ENCODE measurements around the gene KIF9. TPM values are rescaled to one million over a fixed set of nuclear protein-coding genes. Genes with fewer than 3 reads are reported as not detected.
"Not testable (repeated sequence)": the region's sequence is repeated elsewhere in the genome, so short reads cannot be mapped to it uniquely, and the experiment has no call there.

The KIF9 gene
- total and polyA plus RNA-seq, 5 donors = 6.8 to 13.2 (median 9.0) TPM

GRCh38 chr3:47291754-47292420 is 9.3 kb upstream of the KIF9 start:
- H3K4me1 ChIP-seq (ENCODE audit: control insufficient read depth, insufficient read depth, low read length); intact Hi-C loops (cut with DNase I); H3K27me3 ChIP-seq (ENCODE audit: control insufficient read depth, insufficient read depth); H3K4me3 ChIP-seq (ENCODE audit: low read length); ATAC-seq; H3K27ac ChIP-seq (ENCODE audit: low read length); DNase-seq; H3K9me3 ChIP-seq (ENCODE audit: control insufficient read depth, low read length): not testable (repeated sequence)
- 96% methylated on average over 9 of the region's 9 CpGs for WGBS

GRCh38 chr3:47291158-47291753 is 8.7 kb upstream of the KIF9 start:
- Histone ChIP-seq H3K9me3 (ENCODE audit: control insufficient read depth, low read length) (no peaks in the 10 kb centered on the region), H3K27ac (ENCODE audit: low read length) (no peak overlapping the region), H3K27me3 (ENCODE audit: control insufficient read depth, insufficient read depth) (no peaks in the 10 kb centered on the region), H3K4me3 (ENCODE audit: low read length) (no peak overlapping the region), H3K4me1 (ENCODE audit: control insufficient read depth, insufficient read depth, low read length) (no peaks in the 10 kb centered on the region)
- intact Hi-C loops (cut with DNase I) = no loop called here
- WGBS = 80% methylated on average over 4 of the region's 4 CpGs
- no peak for ATAC-seq
- no peak for DNase-seq

- H3K27ac ChIP-seq (ENCODE audit: low read length) = no peak overlapping the region
- no peaks in the 10 kb centered on the region for H3K27me3 ChIP-seq (ENCODE audit: control insufficient read depth, insufficient read depth)
- intact Hi-C loops (cut with DNase I) = loop anchor here in 1 of 4 donors (5.0 kb wide), 1 partner anchor 33 kb away; no protein-coding TSS in a partner anchor
- ATAC-seq (no peak), DNase-seq (no peak)
- WGBS = 73% methylated on average over 6 of the region's 6 CpGs
- H3K4me3 ChIP-seq (ENCODE audit: low read length) = no peak overlapping the region
- no peaks in the 10 kb centered on the region for H3K9me3 ChIP-seq (ENCODE audit: control insufficient read depth, low read length)
- H3K4me1 ChIP-seq (ENCODE audit: control insufficient read depth, insufficient read depth, low read length) = no peaks in the 10 kb centered on the region
Measured at GRCh38 chr3:47288966-47289910, 6.6 kb upstream of the KIF9 start.

GRCh38 chr3:47283591-47284364 is 1.2 kb upstream of the KIF9 start:
- intact Hi-C loops (cut with DNase I) = no loop called here
- no peaks in the 10 kb centered on the region for H3K27me3 ChIP-seq (ENCODE audit: control insufficient read depth, insufficient read depth)

GRCh38 chr3:47283193-47283537 is 566 bp upstream of the KIF9 start:
- Histone ChIP-seq H3K4me3 (ENCODE audit: low read length) (peak overlapping the region; percentile 79), H3K27me3 (ENCODE audit: control insufficient read depth, insufficient read depth) (no peaks in the 10 kb centered on the region), H3K4me1 (ENCODE audit: control insufficient read depth, insufficient read depth, low read length) (no peaks in the 10 kb centered on the region), H3K9me3 (ENCODE audit: control insufficient read depth, low read length) (no peaks in the 10 kb centered on the region), H3K27ac (ENCODE audit: low read length) (peak overlapping the region; percentile 90)
- DNase-seq (peak in 1 of 3 donors; percentile 49), ATAC-seq (peak in 1 of 2 donors; percentile 2)
- intact Hi-C loops (cut with DNase I) = no loop called here
- WGBS = 0% methylated on average over 10 of the region's 10 CpGs

More at GRCh38 chr3:47283591-47284364, 1.2 kb upstream of the KIF9 start:
- DNase-seq (peak in 1 of 3 donors; percentile 64), ATAC-seq (no peak)
- peak overlapping the region; percentile 9 for H3K27ac ChIP-seq (ENCODE audit: low read length)
- H3K4me1 ChIP-seq (ENCODE audit: control insufficient read depth, insufficient read depth, low read length) = no peaks in the 10 kb centered on the region
- no peaks in the 10 kb centered on the region for H3K9me3 ChIP-seq (ENCODE audit: control insufficient read depth, low read length)
- peak overlapping the region; percentile 79 for H3K4me3 ChIP-seq (ENCODE audit: low read length)
- WGBS = 33% methylated on average over 12 of the region's 12 CpGs

GRCh38 chr3:47280519-47280918 is 2.1 kb downstream of the KIF9 start:
- no peaks in the 10 kb centered on the region for H3K27me3 ChIP-seq (ENCODE audit: control insufficient read depth, insufficient read depth)
- WGBS = 92% methylated on average over 5 of the region's 5 CpGs
- no peak overlapping the region for H3K27ac ChIP-seq (ENCODE audit: low read length)
- H3K4me3 ChIP-seq (ENCODE audit: low read length) = no peak overlapping the region
- no peaks in the 10 kb centered on the region for H3K9me3 ChIP-seq (ENCODE audit: control insufficient read depth, low read length)
- no peak for ATAC-seq
- H3K4me1 ChIP-seq (ENCODE audit: control insufficient read depth, insufficient read depth, low read length) = no peaks in the 10 kb centered on the region
- DNase-seq = no peak
- intact Hi-C loops (cut with DNase I) = no loop called here

GRCh38 chr3:47276558-47276957 is 6.0 kb downstream of the KIF9 start:
- Histone ChIP-seq H3K4me3 (ENCODE audit: low read length) (no peak overlapping the region), H3K27ac (ENCODE audit: low read length) (no peak overlapping the region), H3K4me1 (ENCODE audit: control insufficient read depth, insufficient read depth, low read length) (no peaks in the 10 kb centered on the region), H3K9me3 (ENCODE audit: control insufficient read depth, low read length) (no peaks in the 10 kb centered on the region), H3K27me3 (ENCODE audit: control insufficient read depth, insufficient read depth) (no peaks in the 10 kb centered on the region)
- intact Hi-C loops (cut with DNase I) = no loop called here
- ATAC-seq = no peak
- no peak for DNase-seq
- WGBS = 65% methylated on average over 4 of the region's 4 CpGs

- DNase-seq (no peak), ATAC-seq (no peak)
Measured at GRCh38 chr3:47274652-47275051, 7.9 kb downstream of the KIF9 start.

GRCh38 chr3:47273564-47273963 is 9.0 kb downstream of the KIF9 start:
- 89% methylated on average over 5 of the region's 5 CpGs for WGBS
- Histone ChIP-seq H3K27ac (ENCODE audit: low read length) (no peak overlapping the region), H3K27me3 (ENCODE audit: control insufficient read depth, insufficient read depth) (no peaks in the 10 kb centered on the region), H3K9me3 (ENCODE audit: control insufficient read depth, low read length) (no peaks in the 10 kb centered on the region), H3K4me1 (ENCODE audit: control insufficient read depth, insufficient read depth, low read length) (no peaks in the 10 kb centered on the region), H3K4me3 (ENCODE audit: low read length) (no peak overlapping the region)
- intact Hi-C loops (cut with DNase I) = no loop called here
- no peak for DNase-seq
- no peak for ATAC-seq

More at GRCh38 chr3:47274652-47275051, 7.9 kb downstream of the KIF9 start:
- 87% methylated on average over 2 of the region's 2 CpGs for WGBS
- no peaks in the 10 kb centered on the region for H3K4me1 ChIP-seq (ENCODE audit: control insufficient read depth, insufficient read depth, low read length)
- H3K9me3 ChIP-seq (ENCODE audit: control insufficient read depth, low read length) = no peaks in the 10 kb centered on the region
- no peaks in the 10 kb centered on the region for H3K27me3 ChIP-seq (ENCODE audit: control insufficient read depth, insufficient read depth)
- intact Hi-C loops (cut with DNase I) = no loop called here
- no peak overlapping the region for H3K27ac ChIP-seq (ENCODE audit: low read length)
- no peak overlapping the region for H3K4me3 ChIP-seq (ENCODE audit: low read length)

GRCh38 chr3:47270526-47270925 is 12.1 kb downstream of the KIF9 start:
- Histone ChIP-seq H3K27ac (ENCODE audit: low read length) (no peak overlapping the region), H3K4me3 (ENCODE audit: low read length) (no peak overlapping the region), H3K4me1 (ENCODE audit: control insufficient read depth, insufficient read depth, low read length) (no peaks in the 10 kb centered on the region), H3K27me3 (ENCODE audit: control insufficient read depth, insufficient read depth) (no peaks in the 10 kb centered on the region), H3K9me3 (ENCODE audit: control insufficient read depth, low read length) (no peaks in the 10 kb centered on the region)
- ATAC-seq (no peak), DNase-seq (no peak)
- WGBS = 91% methylated on average over 4 of the region's 4 CpGs
- intact Hi-C loops (cut with DNase I) = no loop called here

Data from right cardiac atrium (tissue), 5 donors.